OCI-LY7 (cell line): ENCODE results near the gene NAP1L4.

Source experiments
- EZH2phosphoT487 ChIP-seq: fragments of 200-600 bp; sonication (generic); IDR thresholded peaks from 2 replicates; pipeline ENCODE4 v1.6.1; 2018; ENCODE audit warnings: low read depth, borderline replicate concordance, mild to moderate bottlenecking, mixed run types, antibody characterized with exemption, low read length, moderate library complexity, mixed read lengths
- TF ChIP-seq, protein P1 (sequence below): fragments of 200-600 bp; sonication (generic); conservative IDR thresholded peaks from 2 replicates; pipeline ENCODE4 v1.5.1; 2014; ENCODE audit warnings: mild to moderate bottlenecking, antibody characterized with exemption, low read length, moderate library complexity, mixed read lengths

DNA sequence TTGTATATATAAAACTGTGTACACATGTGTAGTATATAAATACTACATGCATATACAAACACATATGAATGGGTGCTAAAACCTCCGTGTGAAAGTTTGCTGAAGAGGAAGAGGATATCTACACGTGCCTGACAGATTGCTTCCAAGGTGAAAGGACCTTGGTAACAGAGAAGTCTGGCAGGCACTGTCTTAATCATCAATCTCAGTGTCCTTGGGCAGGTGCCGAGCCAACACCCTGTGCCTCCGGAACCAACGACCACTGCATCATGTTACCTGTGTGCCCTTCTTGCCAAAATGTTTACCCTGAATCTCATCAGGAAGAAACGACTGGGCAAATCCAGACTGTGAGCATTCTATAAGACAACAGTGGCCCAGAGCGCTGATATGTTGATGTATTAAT is 15.0 kb downstream of the NAP1L4 start:
- TF ChIP-seq, protein P1, sequence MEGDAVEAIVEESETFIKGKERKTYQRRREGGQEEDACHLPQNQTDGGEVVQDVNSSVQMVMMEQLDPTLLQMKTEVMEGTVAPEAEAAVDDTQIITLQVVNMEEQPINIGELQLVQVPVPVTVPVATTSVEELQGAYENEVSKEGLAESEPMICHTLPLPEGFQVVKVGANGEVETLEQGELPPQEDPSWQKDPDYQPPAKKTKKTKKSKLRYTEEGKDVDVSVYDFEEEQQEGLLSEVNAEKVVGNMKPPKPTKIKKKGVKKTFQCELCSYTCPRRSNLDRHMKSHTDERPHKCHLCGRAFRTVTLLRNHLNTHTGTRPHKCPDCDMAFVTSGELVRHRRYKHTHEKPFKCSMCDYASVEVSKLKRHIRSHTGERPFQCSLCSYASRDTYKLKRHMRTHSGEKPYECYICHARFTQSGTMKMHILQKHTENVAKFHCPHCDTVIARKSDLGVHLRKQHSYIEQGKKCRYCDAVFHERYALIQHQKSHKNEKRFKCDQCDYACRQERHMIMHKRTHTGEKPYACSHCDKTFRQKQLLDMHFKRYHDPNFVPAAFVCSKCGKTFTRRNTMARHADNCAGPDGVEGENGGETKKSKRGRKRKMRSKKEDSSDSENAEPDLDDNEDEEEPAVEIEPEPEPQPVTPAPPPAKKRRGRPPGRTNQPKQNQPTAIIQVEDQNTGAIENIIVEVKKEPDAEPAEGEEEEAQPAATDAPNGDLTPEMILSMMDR, result no peak
- TF ChIP-seq EZH2phosphoT487, result no peak
